HEK293 (cell line): ENCODE measurements around the gene ZFR2.

Source experiments
- CTCF ChIA-PET: fragments of 350-600 bp; formaldehyde crosslinking; extraction: SDS; loops from one replicate; lab custom pipeline; 2021; ENCODE audit warnings: antibody characterized with exemption; lab: Yijun Ruan, JAX
- POLR2A ChIA-PET: fragments of 300-600 bp; formaldehyde crosslinking; extraction: SDS; loops from one replicate; lab custom pipeline; 2020; ENCODE audit warnings: antibody characterized with exemption, inconsistent platforms; lab: Yijun Ruan, JAX
- H3K27ac ChIP-seq: fragments of 200-500 bp; sonication (Bioruptor generic); 2 replicates; pipeline ENCODE4 v1.5.1; 2014; ENCODE audit warnings: low read depth, low read length, control low read depth, inconsistent platforms; ENCODE audit errors: extremely low read depth
- H3K36me3 ChIP-seq, 2 experiments: fragments of 200-500 bp in 1 of 2; sonication (Bioruptor generic) in 1 of 2; 1 replicate in 1 of 2; 2 replicates in 1 of 2; pipeline ENCODE4 v1.5.1; 2014 to 2017; ENCODE audit warnings: inconsistent platforms in 2 of 2, low read length in 2 of 2; ENCODE audit not compliant: control insufficient read depth in 2 of 2, insufficient read depth in 1 of 2
- H3K4me1 ChIP-seq: fragments of 200-500 bp; sonication (Bioruptor generic); 2 replicates; pipeline ENCODE4 v1.5.1; 2014; ENCODE audit warnings: mild to moderate bottlenecking, low read length, inconsistent platforms; ENCODE audit not compliant: control insufficient read depth, insufficient read depth
- H3K4me3 ChIP-seq: 2 replicates; pipeline ENCODE4 v1.5.1; 2011; ENCODE audit warnings: low read depth, mild to moderate bottlenecking, control low read depth, low read length, moderate library complexity
- H3K9me3 ChIP-seq: fragments of 200-500 bp; sonication (Bioruptor generic); 2 replicates; pipeline ENCODE4 v1.5.1; 2014; ENCODE audit warnings: low read depth, low read length, inconsistent platforms; ENCODE audit not compliant: control insufficient read depth, insufficient read depth
- BCL11A ChIP-seq: fragments of 450-650 bp; formaldehyde crosslinking; IDR thresholded peaks from 2 replicates; pipeline ENCODE4 v1.5.1; 2016; ENCODE audit warnings: low read depth, missing biosample characterization, missing genetic modification characterization
- GLI4 ChIP-seq: fragments of 450-650 bp; formaldehyde crosslinking; IDR thresholded peaks from 2 replicates; pipeline ENCODE4 v1.5.1; 2016; ENCODE audit warnings: missing biosample characterization, missing genetic modification characterization
- INSM2 ChIP-seq: fragments of 450-650 bp; formaldehyde crosslinking; IDR thresholded peaks from 2 replicates; pipeline ENCODE4 v1.5.1; 2016; ENCODE audit warnings: missing biosample characterization, missing genetic modification characterization
- KLF8 ChIP-seq: fragments of 450-650 bp; formaldehyde crosslinking; IDR thresholded peaks from 2 replicates; pipeline ENCODE4 v1.5.1; 2016; ENCODE audit warnings: missing biosample characterization, missing genetic modification characterization
- KLF9 ChIP-seq: fragments of 450-650 bp; formaldehyde crosslinking; IDR thresholded peaks from 2 replicates; pipeline ENCODE4 v1.5.1; 2016; ENCODE audit warnings: missing biosample characterization, missing genetic modification characterization, low read depth
- MZF1 ChIP-seq: fragments of 450-650 bp; formaldehyde crosslinking; IDR thresholded peaks from 2 replicates; pipeline ENCODE4 v1.5.1; 2017; ENCODE audit warnings: missing biosample characterization, missing genetic modification characterization, borderline replicate concordance
- PRDM6 ChIP-seq: fragments of 450-650 bp; formaldehyde crosslinking; IDR thresholded peaks from 2 replicates; pipeline ENCODE4 v1.5.1; 2017; ENCODE audit warnings: missing biosample characterization, missing genetic modification characterization
- SETDB1 ChIP-seq: IDR thresholded peaks from one replicate; pipeline ENCODE4 v1.6.1; 2017; ENCODE audit warnings: mild to moderate bottlenecking, low read length, moderate library complexity, mixed read lengths; ENCODE audit not compliant: insufficient read length
- YY2 ChIP-seq: fragments of 450-650 bp; formaldehyde crosslinking; IDR thresholded peaks from 2 replicates; pipeline ENCODE4 v1.5.1; 2016; ENCODE audit warnings: missing biosample characterization, missing genetic modification characterization
- ZBTB1 ChIP-seq: fragments of 450-650 bp; formaldehyde crosslinking; IDR thresholded peaks from 2 replicates; pipeline ENCODE4 v1.5.1; 2016; ENCODE audit warnings: missing biosample characterization, missing genetic modification characterization
- ZBTB48 ChIP-seq: fragments of 450-650 bp; formaldehyde crosslinking; IDR thresholded peaks from 2 replicates; pipeline ENCODE4 v1.5.1; 2016; ENCODE audit warnings: missing biosample characterization, missing genetic modification characterization
- ZNF112 ChIP-seq: fragments of 450-650 bp; formaldehyde crosslinking; IDR thresholded peaks from 2 replicates; pipeline ENCODE4 v1.5.0; 2017; ENCODE audit warnings: missing biosample characterization, missing genetic modification characterization
- ZNF157 ChIP-seq: fragments of 450-650 bp; formaldehyde crosslinking; IDR thresholded peaks from 2 replicates; pipeline ENCODE4 v1.5.1; 2016; ENCODE audit warnings: missing biosample characterization, missing genetic modification characterization
- ZNF16 ChIP-seq: fragments of 450-650 bp; formaldehyde crosslinking; IDR thresholded peaks from 2 replicates; pipeline ENCODE4 v1.5.1; 2016; ENCODE audit warnings: low read depth, missing biosample characterization, missing genetic modification characterization
- ZNF169 ChIP-seq: fragments of 450-650 bp; formaldehyde crosslinking; IDR thresholded peaks from 2 replicates; pipeline ENCODE4 v1.5.1; 2016; ENCODE audit warnings: missing biosample characterization, missing genetic modification characterization
- ZNF274 ChIP-seq, 2 experiments: fragments of 200-500 bp in 1 of 2; fragments of 450-650 bp in 1 of 2; sonication (Bioruptor generic) in 1 of 2; formaldehyde crosslinking in 1 of 2; IDR thresholded peaks; 2 replicates each; pipeline versions ENCODE4 v1.5.1 to v1.6.1; 2014 to 2016; ENCODE audit warnings: borderline replicate concordance in 1 of 2, inconsistent platforms in 1 of 2, low read length in 1 of 2, missing biosample characterization in 1 of 2, missing genetic modification characterization in 1 of 2
- ZNF341 ChIP-seq: fragments of 450-650 bp; formaldehyde crosslinking; IDR thresholded peaks from 2 replicates; pipeline ENCODE4; 2016; ENCODE audit warnings: low read depth, missing biosample characterization, missing genetic modification characterization
- ZNF423 ChIP-seq: fragments of 450-650 bp; formaldehyde crosslinking; IDR thresholded peaks from 2 replicates; pipeline ENCODE4 v1.5.1; 2016; ENCODE audit warnings: missing biosample characterization, missing genetic modification characterization
- ZNF488 ChIP-seq: fragments of 450-650 bp; formaldehyde crosslinking; IDR thresholded peaks from 2 replicates; pipeline ENCODE4 v1.5.1; 2016; ENCODE audit warnings: missing biosample characterization, missing genetic modification characterization
- ZNF664 ChIP-seq: fragments of 450-650 bp; formaldehyde crosslinking; IDR thresholded peaks from 2 replicates; pipeline ENCODE4 v1.5.1; 2016; ENCODE audit warnings: missing biosample characterization, missing genetic modification characterization
- ZNF791 ChIP-seq: fragments of 450-650 bp; formaldehyde crosslinking; IDR thresholded peaks from 2 replicates; pipeline ENCODE4 v1.5.1; 2016; ENCODE audit warnings: missing biosample characterization, missing genetic modification characterization
- TF ChIP-seq, protein P1 (sequence below): fragments of 450-650 bp; formaldehyde crosslinking; IDR thresholded peaks from 2 replicates; pipeline ENCODE4 v1.5.1; 2016; ENCODE audit warnings: missing biosample characterization, missing genetic modification characterization
- TF ChIP-seq, protein P2 (sequence below): fragments of 450-650 bp; formaldehyde crosslinking; IDR thresholded peaks from 2 replicates; pipeline ENCODE4 v1.5.1; 2016; ENCODE audit warnings: missing biosample characterization, missing genetic modification characterization, borderline replicate concordance
- TF ChIP-seq, protein P3 (sequence below): fragments of 450-650 bp; formaldehyde crosslinking; IDR thresholded peaks from 2 replicates; pipeline ENCODE4 v1.5.1; 2016; ENCODE audit warnings: missing biosample characterization, missing genetic modification characterization

Gene ZFR2

DNA sequence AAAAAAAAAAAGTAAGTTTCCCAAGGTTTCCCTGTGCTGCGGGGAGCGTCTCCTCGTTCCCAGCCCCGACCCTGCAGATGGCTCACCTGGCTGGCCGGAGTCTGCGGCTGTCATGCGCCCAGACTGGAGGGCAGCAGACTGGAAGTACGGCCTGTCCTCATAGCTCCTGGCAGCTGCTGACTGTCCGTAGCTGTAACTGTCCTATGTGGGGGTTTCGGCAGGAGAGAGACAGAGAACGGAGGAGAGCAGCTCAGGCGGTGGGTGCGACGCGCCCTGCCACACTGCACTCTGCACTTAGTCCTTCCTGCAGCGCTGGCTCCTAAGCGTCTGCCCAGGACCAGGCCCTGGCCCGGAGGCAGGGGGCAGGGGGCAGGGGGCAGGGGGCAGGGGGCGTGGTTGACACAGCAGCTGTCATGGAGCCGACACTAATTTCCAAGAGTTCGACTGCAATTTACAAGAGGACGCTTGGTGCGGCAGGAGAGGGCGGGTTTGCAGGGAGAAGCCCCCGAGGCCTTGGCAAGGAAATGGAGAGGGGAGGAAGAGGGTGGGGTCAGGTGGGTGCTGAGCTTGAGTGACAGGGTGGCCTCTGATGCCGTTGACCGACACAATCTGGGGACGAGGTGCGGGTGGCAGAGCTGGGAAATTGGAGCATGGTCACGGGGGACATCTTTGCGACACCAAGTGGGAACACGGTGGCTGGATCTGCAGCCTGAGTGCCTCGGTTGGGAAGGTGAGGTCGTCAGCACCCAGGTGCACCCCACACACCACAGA, 35.1 kb downstream of the ZFR2 start:
- TF ChIP-seq ZBTB48 (no peak), SETDB1 (no peak), YY2 (tag by site-specific recombination) (no peak), KLF8 (tag by site-specific recombination) (no peak), ZNF791 (tag by site-specific recombination) (no peak), ZNF488 (tag by site-specific recombination) (no peak), ZBTB1 (tag by site-specific recombination) (no peak), ZNF169 (tag by site-specific recombination) (no peak), BCL11A (tag by site-specific recombination) (no peak), ZNF157 (tag by site-specific recombination) (no peak), PRDM6 (no peak), ZNF341 (tag by site-specific recombination) (no peak), ZNF16 (tag by site-specific recombination) (no peak), MZF1 (tag by site-specific recombination) (no peak), ZNF664 (tag by site-specific recombination) (no peak)
- TF ChIP-seq, protein P1, sequence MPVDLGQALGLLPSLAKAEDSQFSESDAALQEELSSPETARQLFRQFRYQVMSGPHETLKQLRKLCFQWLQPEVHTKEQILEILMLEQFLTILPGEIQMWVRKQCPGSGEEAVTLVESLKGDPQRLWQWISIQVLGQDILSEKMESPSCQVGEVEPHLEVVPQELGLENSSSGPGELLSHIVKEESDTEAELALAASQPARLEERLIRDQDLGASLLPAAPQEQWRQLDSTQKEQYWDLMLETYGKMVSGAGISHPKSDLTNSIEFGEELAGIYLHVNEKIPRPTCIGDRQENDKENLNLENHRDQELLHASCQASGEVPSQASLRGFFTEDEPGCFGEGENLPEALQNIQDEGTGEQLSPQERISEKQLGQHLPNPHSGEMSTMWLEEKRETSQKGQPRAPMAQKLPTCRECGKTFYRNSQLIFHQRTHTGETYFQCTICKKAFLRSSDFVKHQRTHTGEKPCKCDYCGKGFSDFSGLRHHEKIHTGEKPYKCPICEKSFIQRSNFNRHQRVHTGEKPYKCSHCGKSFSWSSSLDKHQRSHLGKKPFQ (tag by site-specific recombination): no peak
- Histone ChIP-seq H3K9me3 (no peaks in the 10 kb centered on the region), H3K27ac (no peak overlapping the region), H3K4me3 (no peak overlapping the region), H3K4me1 (no peaks in the 10 kb centered on the region), H3K36me3 (no peaks in the 10 kb centered on the region)
- ChIA-PET CTCF (interaction anchor here (2.7 kb wide), 1 partner anchor 12 kb away, joined by 10 read pairs; no protein-coding TSS in a partner anchor), POLR2A (interaction anchor here (0.6 kb wide), 1 partner anchor 123 kb away, joined by 6 read pairs; no protein-coding TSS in a partner anchor)

DNA sequence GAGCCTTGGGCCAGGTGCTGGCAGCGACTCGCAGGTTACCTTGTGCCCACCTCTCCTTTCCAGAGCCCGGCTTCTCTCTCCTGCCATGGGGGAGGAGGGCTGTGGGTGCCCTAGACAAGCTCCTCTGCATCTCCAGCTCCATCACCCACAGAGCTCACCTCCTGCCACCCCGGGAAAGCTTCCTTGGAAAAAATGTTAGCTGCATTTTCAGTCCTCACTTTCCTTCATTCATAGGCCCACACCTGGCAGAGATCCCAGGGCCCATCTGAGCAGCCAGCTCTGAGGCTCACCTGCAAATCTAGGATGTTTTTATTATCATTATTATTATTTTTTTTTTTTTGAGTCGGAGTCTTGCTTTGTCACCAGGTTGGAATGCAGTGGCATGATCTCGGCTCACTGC, 36.8 kb downstream of the ZFR2 start:
- Histone ChIP-seq H3K9me3 (no peaks in the 10 kb centered on the region), H3K4me1 (no peaks in the 10 kb centered on the region), H3K27ac (no peak overlapping the region), H3K4me3 (no peak overlapping the region), H3K36me3 (no peaks in the 10 kb centered on the region)
- ChIA-PET POLR2A (interaction anchor here (0.5 kb wide), 1 partner anchor 83 kb away, joined by 4 read pairs; no protein-coding TSS in a partner anchor), CTCF (interaction anchor here (0.6 to 3.3 kb wide), 3 partner anchors 10 to 165 kb away, joined by 4 to 16 read pairs (median 5); no protein-coding TSS in a partner anchor)
- TF ChIP-seq GLI4 (tag by site-specific recombination) (no peak), ZNF423 (tag by site-specific recombination) (no peak), ZNF112 (tag by site-specific recombination) (no peak), ZNF274 (IDR thresholded peaks at IDR 0.05; ENCODE audit: low read length) (no peak), ZNF274 (tag by site-specific recombination; IDR thresholded peaks at IDR 0.05; ENCODE audit: borderline replicate concordance) (no peak), INSM2 (no peak), KLF9 (tag by site-specific recombination) (no peak)
- TF ChIP-seq, protein P2, sequence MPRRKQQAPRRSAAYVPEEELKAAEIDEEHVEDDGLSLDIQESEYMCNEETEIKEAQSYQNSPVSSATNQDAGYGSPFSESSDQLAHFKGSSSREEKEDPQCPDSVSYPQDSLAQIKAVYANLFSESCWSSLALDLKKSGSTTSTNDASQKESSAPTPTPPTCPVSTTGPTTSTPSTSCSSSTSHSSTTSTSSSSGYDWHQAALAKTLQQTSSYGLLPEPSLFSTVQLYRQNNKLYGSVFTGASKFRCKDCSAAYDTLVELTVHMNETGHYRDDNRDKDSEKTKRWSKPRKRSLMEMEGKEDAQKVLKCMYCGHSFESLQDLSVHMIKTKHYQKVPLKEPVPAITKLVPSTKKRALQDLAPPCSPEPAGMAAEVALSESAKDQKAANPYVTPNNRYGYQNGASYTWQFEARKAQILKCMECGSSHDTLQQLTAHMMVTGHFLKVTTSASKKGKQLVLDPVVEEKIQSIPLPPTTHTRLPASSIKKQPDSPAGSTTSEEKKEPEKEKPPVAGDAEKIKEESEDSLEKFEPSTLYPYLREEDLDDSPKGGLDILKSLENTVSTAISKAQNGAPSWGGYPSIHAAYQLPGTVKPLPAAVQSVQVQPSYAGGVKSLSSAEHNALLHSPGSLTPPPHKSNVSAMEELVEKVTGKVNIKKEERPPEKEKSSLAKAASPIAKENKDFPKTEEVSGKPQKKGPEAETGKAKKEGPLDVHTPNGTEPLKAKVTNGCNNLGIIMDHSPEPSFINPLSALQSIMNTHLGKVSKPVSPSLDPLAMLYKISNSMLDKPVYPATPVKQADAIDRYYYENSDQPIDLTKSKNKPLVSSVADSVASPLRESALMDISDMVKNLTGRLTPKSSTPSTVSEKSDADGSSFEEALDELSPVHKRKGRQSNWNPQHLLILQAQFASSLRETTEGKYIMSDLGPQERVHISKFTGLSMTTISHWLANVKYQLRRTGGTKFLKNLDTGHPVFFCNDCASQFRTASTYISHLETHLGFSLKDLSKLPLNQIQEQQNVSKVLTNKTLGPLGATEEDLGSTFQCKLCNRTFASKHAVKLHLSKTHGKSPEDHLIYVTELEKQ (tag by site-specific recombination): no peak
- TF ChIP-seq, protein P3, sequence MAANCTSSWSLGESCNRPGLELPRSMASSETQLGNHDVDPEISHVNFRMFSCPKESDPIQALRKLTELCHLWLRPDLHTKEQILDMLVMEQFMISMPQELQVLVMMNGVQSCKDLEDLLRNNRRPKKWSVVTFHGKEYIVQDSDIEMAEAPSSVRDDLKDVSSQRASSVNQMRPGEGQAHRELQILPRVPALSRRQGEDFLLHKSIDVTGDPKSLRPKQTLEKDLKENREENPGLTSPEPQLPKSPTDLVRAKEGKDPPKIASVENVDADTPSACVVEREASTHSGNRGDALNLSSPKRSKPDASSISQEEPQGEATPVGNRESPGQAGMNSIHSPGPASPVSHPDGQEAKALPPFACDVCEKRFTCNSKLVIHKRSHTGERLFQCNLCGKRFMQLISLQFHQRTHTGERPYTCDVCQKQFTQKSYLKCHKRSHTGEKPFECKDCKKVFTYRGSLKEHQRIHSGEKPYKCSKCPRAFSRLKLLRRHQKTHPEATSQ (tag by site-specific recombination): no peak
